Osteoblast (primary cell): Measurements from ENCODE around the gene MPP3. TPM values are rescaled to one million over a fixed set of nuclear protein-coding genes. Genes with fewer than 3 reads are reported as not detected.

Source experiments
- DNase-seq: peaks from one replicate; pipeline ENCODE4 v3.0.0; 2011; ENCODE audit warnings: low spot score, mixed read lengths; ENCODE audit not compliant: insufficient read length; ENCODE audit errors: missing footprints
- H2AFZ ChIP-seq: 2 replicates; pipeline ENCODE4 v1.6.0; 2011; ENCODE audit warnings: mild to moderate bottlenecking, low read length
- H3K27ac ChIP-seq: 2 replicates; pipeline ENCODE4 v1.5.1; 2011; ENCODE audit warnings: mild to moderate bottlenecking, low read depth, low read length, moderate library complexity
- H3K27me3 ChIP-seq: 2 replicates; pipeline ENCODE4 v1.6.0; 2012; ENCODE audit warnings: mild to moderate bottlenecking, control low read depth, inconsistent platforms, low read length, moderate library complexity; ENCODE audit not compliant: insufficient read depth
- H3K36me3 ChIP-seq: 2 replicates; pipeline ENCODE4 v1.5.1; 2011; ENCODE audit warnings: mild to moderate bottlenecking, low read length, control low read depth, moderate library complexity; ENCODE audit not compliant: insufficient read depth
- H3K4me1 ChIP-seq: 2 replicates; pipeline ENCODE4 v1.5.1; 2011; ENCODE audit warnings: mild to moderate bottlenecking, low read length, control low read depth, moderate library complexity; ENCODE audit not compliant: insufficient read depth
- H3K4me2 ChIP-seq: 2 replicates; pipeline ENCODE4 v1.6.0; 2011; ENCODE audit warnings: mild to moderate bottlenecking, low read length; ENCODE audit not compliant: insufficient read depth
- H3K4me3 ChIP-seq: fragments of 200-600 bp; sonication (generic); 3 replicates; pipeline ENCODE4 v1.5.1; 2012; ENCODE audit warnings: mild to moderate bottlenecking, low read length, inconsistent platforms; ENCODE audit not compliant: insufficient read depth
- H3K79me2 ChIP-seq: 2 replicates; pipeline ENCODE4 v1.6.0; 2012; ENCODE audit warnings: mild to moderate bottlenecking, low read length, control low read depth, inconsistent platforms; ENCODE audit not compliant: insufficient read depth
- H3K9me3 ChIP-seq: 2 replicates; pipeline ENCODE4 v1.5.1; 2011; ENCODE audit warnings: low read depth, low read length, control low read depth
- H4K20me1 ChIP-seq: 2 replicates; pipeline ENCODE4 v1.6.0; 2012; ENCODE audit warnings: mild to moderate bottlenecking, low read length, control low read depth; ENCODE audit not compliant: insufficient read depth
- CTCF ChIP-seq: IDR thresholded peaks from 2 replicates; pipeline ENCODE4 v1.5.1; 2011; ENCODE audit warnings: mild to moderate bottlenecking, low read depth, low read length, moderate library complexity; ENCODE audit errors: extremely low read depth
- total RNA-seq: library from RNA; depleted of rRNA; stranded (reverse); fragments of >200 nt; gene quantifications from 2 replicates; pipeline ENCODE4 v1.2.3, GENCODE V29; 2012

The MPP3 gene
- total RNA-seq, 1 donor = 6.2 TPM

- H3K4me1 ChIP-seq = peaks cover 25% of the 10 kb centered on the region
- H3K4me2 ChIP-seq = peak overlapping the region; percentile 72
- peak; percentile 95 for DNase-seq
- no peaks in the 10 kb centered on the region for H3K9me3 ChIP-seq
- peaks cover 2% of the 10 kb centered on the region for H3K27me3 ChIP-seq
- no peaks in the 10 kb centered on the region for H4K20me1 ChIP-seq
- H3K27ac ChIP-seq = peak overlapping the region; percentile 78
- H3K79me2 ChIP-seq = no peaks in the 10 kb centered on the region
- H3K4me3 ChIP-seq = peak overlapping the region; percentile 49
- H2AFZ ChIP-seq = peak overlapping the region; percentile 83
- no peaks in the 10 kb centered on the region for H3K36me3 ChIP-seq
- TF ChIP-seq CTCF = no peak
Observed at GRCh38 chr17:43784628-43785101, 48.3 kb downstream of the MPP3 start.

- no peaks in the 10 kb centered on the region for H3K9me3 ChIP-seq
- no peak for TF ChIP-seq CTCF
- peak overlapping the region; percentile 72 for H3K4me2 ChIP-seq
- peaks cover 5% of the 10 kb centered on the region for H3K27me3 ChIP-seq
- H4K20me1 ChIP-seq = no peaks in the 10 kb centered on the region
- peaks cover 29% of the 10 kb centered on the region for H3K4me1 ChIP-seq
- peak overlapping the region; percentile 78 for H3K27ac ChIP-seq
- no peaks in the 10 kb centered on the region for H3K79me2 ChIP-seq
- peak overlapping the region; percentile 49 for H3K4me3 ChIP-seq
- H3K36me3 ChIP-seq = no peaks in the 10 kb centered on the region
- no peak for DNase-seq
- H2AFZ ChIP-seq = peak overlapping the region; percentile 83
Observed at GRCh38 chr17:43784068-43784467, 48.9 kb downstream of the MPP3 start.

- Histone ChIP-seq H3K27me3 (peaks cover 5% of the 10 kb centered on the region), H3K79me2 (peaks cover 6% of the 10 kb centered on the region), H3K9me3 (no peaks in the 10 kb centered on the region), H4K20me1 (no peaks in the 10 kb centered on the region), H3K36me3 (no peaks in the 10 kb centered on the region), H3K4me1 (peaks cover 30% of the 10 kb centered on the region), H2AFZ (peak overlapping the region; percentile 43), H3K4me3 (no peak overlapping the region), H3K4me2 (peak overlapping the region; percentile 72), H3K27ac (peak overlapping the region; percentile 78)
- no peak for TF ChIP-seq CTCF
- no peak for DNase-seq
Observed at GRCh38 chr17:43782913-43783680, 49.8 kb downstream of the MPP3 start.

DNA sequence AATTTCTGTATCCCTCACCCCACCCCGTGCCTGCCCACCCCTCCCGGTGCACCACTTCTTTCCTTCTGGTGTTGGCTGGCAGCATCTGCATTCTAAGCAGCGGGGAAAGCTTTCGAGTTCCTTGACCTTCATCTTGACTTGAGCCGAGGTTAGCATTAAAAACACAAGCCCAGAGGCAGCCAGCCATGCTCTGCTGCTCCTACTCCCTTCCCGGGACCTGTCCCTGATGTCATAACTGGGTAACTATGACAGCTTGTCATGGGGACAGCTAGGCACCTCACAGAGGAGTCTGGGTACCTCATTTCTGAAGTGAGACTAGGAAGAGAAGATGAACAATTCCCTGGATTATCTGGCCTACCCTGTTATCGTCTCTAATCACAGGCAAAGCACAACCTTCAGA is 52.8 kb downstream of the MPP3 start, which contains the start of gene CFAP97D1:
Gene CFAP97D1 (plus strand): TSS at position 301 of the 400 bp plus-strand sequence. CDS start 28 bp downstream, at position 329.
- Histone ChIP-seq H3K79me2 (peaks cover 33% of the 10 kb centered on the region), H3K4me2 (peak within 1 kb of the TSS; percentile 87), H3K27me3 (peaks cover 5% of the 10 kb centered on the region), H4K20me1 (peaks cover 2% of the 10 kb centered on the region), H3K27ac (no peak within 1 kb of the TSS), H3K9me3 (no peaks in the 10 kb centered on the region), H3K4me1 (peaks cover 34% of the 10 kb centered on the region), H3K4me3 (peak within 1 kb of the TSS; percentile 92), H3K36me3 (peaks cover 4% of the 10 kb centered on the region), H2AFZ (peak within 1 kb of the TSS; percentile 91)
- no peak for TF ChIP-seq CTCF
- DNase-seq = no peak
